HT1080 (cell line): Measurements from ENCODE around the gene TMEM179B. TPM values are rescaled to one million over a fixed set of nuclear protein-coding genes. Genes with fewer than 3 reads are reported as not detected.
A peak's percentile ranks its signal among the peaks of the same experiment; 100 is the strongest.

Source experiments
- DNase-seq: peaks from one replicate; pipeline ENCODE4 v3.0.0-alpha.2; 2015; ENCODE audit warnings: low read depth
- small RNA-seq: library from RNA; depleted of rRNA; stranded (forward); fragments of <200 nt; gene quantifications from one replicate; pipeline ENCODE3, GENCODE V24; 2014
- total RNA-seq: library from RNA; depleted of rRNA; stranded (reverse); fragments of >200 nt; shearing (Covaris generic); gene quantifications from 2 replicates; pipeline ENCODE4 v1.2.3, GENCODE V29; 2014; rRNA removed

The TMEM179B gene
- total RNA-seq, 1 experiment from 2014 or later = 181 TPM

- no peak for DNase-seq
Observed at GRCh38 chr11:62832336-62833234, 45.4 kb downstream of the TMEM179B start, which contains the start of gene TEX54. TEX54 (minus strand) TSS chr11:62832841.

GRCh38 chr11:62835336-62835735 lies 48.1 kb downstream of the TMEM179B start:
- DNase-seq = no peak

- DNase-seq = peak; percentile 89
Observed at GRCh38 chr11:62839050-62839945, 52.1 kb downstream of the TMEM179B start, which contains the start of gene WDR74. WDR74 (minus strand) TSS chr11:62839590; CDS start chr11:62839570, 20 bp downstream.

Small RNAs within 50 kb of the gene (small RNA-seq; reads per million reads assigned to genes)
- gene MIR6514 = not detected
- not detected for gene RNU6-118P

Other genes with a start within 250 kb of the TMEM179B start
- 184 and 193 TPM in 2 replicates for gene AHNAK, start 240.6 kb upstream of the TMEM179B start, total RNA-seq
- gene EEF1G, start 213.5 kb upstream of the TMEM179B start, total RNA-seq = 1,970 and 1,995 TPM in 2 replicates
- gene TUT1, start 195.9 kb upstream of the TMEM179B start, total RNA-seq = 19.6 and 21.0 TPM in 2 replicates
- 179 and 193 TPM in 2 replicates for gene MTA2, start 185.5 kb upstream of the TMEM179B start, total RNA-seq
- gene EML3, start 174.6 kb upstream of the TMEM179B start, total RNA-seq = 27.5 and 28.7 TPM in 2 replicates
- 3.3 and 7.7 TPM in 2 replicates for gene ROM1, start 174.1 kb upstream of the TMEM179B start, total RNA-seq
- gene B3GAT3, start 165.4 kb upstream of the TMEM179B start, total RNA-seq = 63.8 and 67.2 TPM in 2 replicates
- 191 and 221 TPM in 2 replicates for gene GANAB, start 140.8 kb upstream of the TMEM179B start, total RNA-seq
- gene INTS5, start 134.1 kb upstream of the TMEM179B start, total RNA-seq = 33.8 and 41.9 TPM in 2 replicates
- 239 and 266 TPM in 2 replicates for gene C11orf98, start 122.2 kb upstream of the TMEM179B start, total RNA-seq
- gene CSKMT, start 122.1 kb upstream of the TMEM179B start, total RNA-seq = 31.0 and 33.5 TPM in 2 replicates
- gene UQCC3, start 115.7 kb upstream of the TMEM179B start, total RNA-seq = 28.6 and 38.0 TPM in 2 replicates
- 4.8 and 6.6 TPM in 2 replicates for gene LBHD1, start 115.1 kb upstream of the TMEM179B start, total RNA-seq
- gene UBXN1, start 108.3 kb upstream of the TMEM179B start, total RNA-seq = 128 and 144 TPM in 2 replicates
- gene LRRN4CL, start 97.9 kb upstream of the TMEM179B start, total RNA-seq = 0.13 and 0.20 TPM in 2 replicates
- 18.8 and 19.2 TPM in 2 replicates for gene BSCL2, start 80.0 kb upstream of the TMEM179B start, total RNA-seq
- not detected in 2 replicates for gene GNG3, start 79.7 kb upstream of the TMEM179B start, total RNA-seq
- 4.1 and 9.3 TPM in 2 replicates for gene HNRNPUL2, start 59.9 kb upstream of the TMEM179B start, total RNA-seq
- gene TTC9C, start 58.9 kb upstream of the TMEM179B start, total RNA-seq = 55.6 and 67.9 TPM in 2 replicates
- 9.2 and 9.8 TPM in 2 replicates for gene ZBTB3, start 33.2 kb upstream of the TMEM179B start, total RNA-seq
- gene POLR2G, start 25.8 kb upstream of the TMEM179B start, total RNA-seq = 92.6 and 143 TPM in 2 replicates
- gene TAF6L, start 16.0 kb upstream of the TMEM179B start, total RNA-seq = 27.0 and 29.2 TPM in 2 replicates
- 46.4 and 47.4 TPM in 2 replicates for gene TMEM223, start 4.6 kb downstream of the TMEM179B start, total RNA-seq
- gene NXF1, start 18.0 kb downstream of the TMEM179B start, total RNA-seq = 27.4 and 46.3 TPM in 2 replicates
- 32.8 and 34.0 TPM in 2 replicates for gene STX5, start 44.6 kb downstream of the TMEM179B start, total RNA-seq
- 0.66 TPM in 1 of 2 replicates, not detected in the other for gene TEX54, start 45.4 kb downstream of the TMEM179B start, total RNA-seq
- gene WDR74, start 52.2 kb downstream of the TMEM179B start, total RNA-seq = 145 and 176 TPM in 2 replicates
- gene SLC3A2, start 93.5 kb downstream of the TMEM179B start, total RNA-seq = 275 and 289 TPM in 2 replicates
- gene CHRM1, start 134.0 kb downstream of the TMEM179B start, total RNA-seq = not detected in 2 replicates
- gene SLC22A6, start 197.6 kb downstream of the TMEM179B start, total RNA-seq = not detected in 2 replicates
- gene SLC22A8, start 228.4 kb downstream of the TMEM179B start, total RNA-seq = not detected in 2 replicates